A549 (cell line): ENCODE measurements around the gene PAK3. TPM values are rescaled to one million over a fixed set of nuclear protein-coding genes. Genes with fewer than 3 reads are reported as not detected.

Experiments used
- ATAC-seq, 2 experiments: fragments of 200-7000 bp in 1 of 2; fragments of >200 bp in 1 of 2; cut with Nextera tagmentation in 1 of 2; cut with Tn5 transposase in 1 of 2; 3 replicates each; pipeline versions ENCODE4 v1.8.0 to v1.9.1; 2018 to 2020; ENCODE audit warnings: mild to moderate bottlenecking in 1 of 2, moderate library complexity in 1 of 2
- CTCF ChIA-PET: fragments of 300-600 bp; sonication (Branson Sonifier 250); formaldehyde crosslinking; extraction: SDS; loops from one replicate; lab custom pipeline; 2021; ENCODE audit warnings: antibody characterized with exemption, inconsistent platforms; lab: Yijun Ruan, JAX
- POLR2A ChIA-PET: fragments of 350-600 bp; formaldehyde crosslinking; extraction: SDS; loops from one replicate; lab custom pipeline; 2021; ENCODE audit warnings: antibody characterized with exemption, inconsistent platforms; lab: Yijun Ruan, JAX
- DNase-seq, 2 experiments: peaks; one replicate each; pipeline versions ENCODE4 v3.0.0 to v3.0.0-alpha.2; 2011 to 2016; ENCODE audit warnings: low read depth in 1 of 2, low spot score in 1 of 2
- FAIRE-seq: peaks from 2 replicates; lab custom pipeline; 2011; peaks lifted over from hg19 to GRCh38; lab: Jason Lieb, UNC
- H3K27ac ChIP-seq, 2 experiments: fragments of >200 bp; sonication (Bioruptor Twin); formaldehyde crosslinking; 3 replicates each; pipeline ENCODE4 v1.5.1; 2016 to 2017
- H3K4me1 ChIP-seq: fragments of >200 bp; sonication (Bioruptor Twin); formaldehyde crosslinking; 3 replicates; pipeline ENCODE4 v1.6.1; 2016
- H3K4me2 ChIP-seq: fragments of >200 bp; sonication (Bioruptor Twin); formaldehyde crosslinking; 3 replicates; pipeline ENCODE4 v1.6.1; 2016
- H3K4me3 ChIP-seq: fragments of >200 bp; sonication (Bioruptor Twin); formaldehyde crosslinking; 3 replicates; pipeline ENCODE4 v1.5.1; 2016
- H3K9me3 ChIP-seq: fragments of >200 bp; sonication (Bioruptor Twin); formaldehyde crosslinking; 3 replicates; pipeline ENCODE4 v1.6.1; 2016
- BHLHE40 ChIP-seq: IDR thresholded peaks from 2 replicates; pipeline ENCODE4 v1.6.1; 2012; ENCODE audit warnings: low read depth, low read length, inconsistent platforms
- EHMT2 ChIP-seq: fragments of 200-600 bp; sonication (generic); IDR thresholded peaks from 2 replicates; pipeline ENCODE4 v1.6.1; 2016; ENCODE audit warnings: antibody characterized with exemption, low read depth, mild to moderate bottlenecking, moderate library complexity
- ESRRA ChIP-seq: fragments of 150-350 bp; IDR thresholded peaks from 2 replicates; pipeline ENCODE4 v1.6.1; 2014; ENCODE audit warnings: mild to moderate bottlenecking, low read length, borderline replicate concordance
- HDAC2 ChIP-seq: fragments of 200-600 bp; sonication (generic); IDR thresholded peaks from 2 replicates; pipeline ENCODE4 v1.6.1; 2016
- JUNB ChIP-seq: fragments of >200 bp; sonication (Bioruptor Twin); formaldehyde crosslinking; IDR thresholded peaks from 2 replicates; pipeline ENCODE4 v1.6.1; 2016
- NFE2L2 ChIP-seq: fragments of 150-350 bp; conservative IDR thresholded peaks from 2 replicates; pipeline ENCODE4 v1.6.1; 2014; ENCODE audit warnings: low read length
- NPAS2 ChIP-seq: fragments of 250-450 bp; sonication (Bioruptor Pico); IDR thresholded peaks from 2 replicates; pipeline ENCODE4 v1.8.0; 2022; ENCODE audit warnings: mild to moderate bottlenecking, moderate library complexity, borderline replicate concordance
- NR3C1 ChIP-seq: fragments of >200 bp; sonication (Bioruptor Twin); formaldehyde crosslinking; IDR thresholded peaks from 3 replicates; pipeline ENCODE4 v1.6.1; 2017
- PHF8 ChIP-seq: fragments of 200-600 bp; sonication (generic); IDR thresholded peaks from 2 replicates; pipeline ENCODE4 v1.6.1; 2016; ENCODE audit warnings: low read depth, mild to moderate bottlenecking, antibody characterized with exemption, moderate library complexity, borderline replicate concordance
- POLR2A ChIP-seq: IDR thresholded peaks from 2 replicates; pipeline ENCODE4 v1.6.1; 2012; ENCODE audit warnings: mild to moderate bottlenecking, low read length
- RAD21 ChIP-seq, 2 experiments: fragments of >200 bp in 1 of 2; sonication (Bioruptor Twin) in 1 of 2; formaldehyde crosslinking in 1 of 2; IDR thresholded peaks in 1 of 2; conservative IDR thresholded peaks in 1 of 2; 2 replicates in 1 of 2; 3 replicates in 1 of 2; pipeline ENCODE4 v1.6.1; 2012 to 2018; ENCODE audit warnings: inconsistent platforms in 1 of 2
- RCOR1 ChIP-seq: fragments of 150-350 bp; IDR thresholded peaks from 2 replicates; pipeline ENCODE4 v1.6.1; 2014; ENCODE audit warnings: antibody characterized with exemption, low read length, low read depth
- RFX5 ChIP-seq: fragments of 450-650 bp; IDR thresholded peaks from 2 replicates; pipeline ENCODE4 v1.7.1; 2014; ENCODE audit warnings: antibody characterized with exemption, mild to moderate bottlenecking, moderate library complexity
- RNF2 ChIP-seq: fragments of 200-600 bp; sonication (generic); IDR thresholded peaks from 2 replicates; pipeline ENCODE4 v1.6.1; 2016; ENCODE audit warnings: low read depth, mild to moderate bottlenecking, antibody characterized with exemption, moderate library complexity, borderline replicate concordance
- SREBF2 ChIP-seq: fragments of 450-650 bp; IDR thresholded peaks from 2 replicates; pipeline ENCODE4 v1.6.1; 2014; ENCODE audit warnings: mild to moderate bottlenecking, moderate library complexity
- ZNF302 ChIP-seq: fragments of 250-450 bp; sonication (Bioruptor Pico); IDR thresholded peaks from 2 replicates; pipeline ENCODE4 v1.9.0; 2021; ENCODE audit warnings: inconsistent platforms, mild to moderate bottlenecking, moderate library complexity
- WGBS: methylation state at CpG from one replicate; pipeline ENCODE4 v1.1.6; 2017; ENCODE audit errors: missing lambda C conversion rate; 5-methylcytosine and 5-hydroxymethylcytosine counted together
- polyA plus RNA-seq, 4 experiments: library from polyadenylated mRNA; depleted of rRNA in 3 of 4; stranded (reverse); fragments of >200 nt; fragmentation: RNase III in 1 of 4; extraction: RNeasy Plus Mini Kit Qiagen cat#74134 plus additional on column Dnase treatment in 1 of 4; gene quantifications; 2 replicates in 3 of 4; 3 replicates in 1 of 4; pipeline ENCODE4 v1.2.3, GENCODE V29; 2011 to 2017
- TF ChIP-seq, protein P1 (sequence below): IDR thresholded peaks from 2 replicates; pipeline ENCODE4 v1.6.1; 2012; ENCODE audit warnings: low read depth, borderline replicate concordance
- TF ChIP-seq, protein P2 (sequence below): fragments of 450-650 bp; IDR thresholded peaks from 2 replicates; pipeline ENCODE4 v1.6.1; 2014; ENCODE audit warnings: antibody characterized with exemption
- TF ChIP-seq, protein P3 (sequence below): fragments of >200 bp; sonication (Bioruptor Twin); formaldehyde crosslinking; IDR thresholded peaks from 2 replicates; pipeline ENCODE4 v1.6.1; 2016
- TF ChIP-seq, protein P4 (sequence below): fragments of >200 bp; sonication (Bioruptor Twin); formaldehyde crosslinking; IDR thresholded peaks from 3 replicates; pipeline ENCODE4 v1.5.1; 2016

PAK3 gene
- polyA plus RNA-seq, 2 of the 4 experiments (the other 2 are of a cell fraction), result 0.06 to 0.17 TPM

DNA sequence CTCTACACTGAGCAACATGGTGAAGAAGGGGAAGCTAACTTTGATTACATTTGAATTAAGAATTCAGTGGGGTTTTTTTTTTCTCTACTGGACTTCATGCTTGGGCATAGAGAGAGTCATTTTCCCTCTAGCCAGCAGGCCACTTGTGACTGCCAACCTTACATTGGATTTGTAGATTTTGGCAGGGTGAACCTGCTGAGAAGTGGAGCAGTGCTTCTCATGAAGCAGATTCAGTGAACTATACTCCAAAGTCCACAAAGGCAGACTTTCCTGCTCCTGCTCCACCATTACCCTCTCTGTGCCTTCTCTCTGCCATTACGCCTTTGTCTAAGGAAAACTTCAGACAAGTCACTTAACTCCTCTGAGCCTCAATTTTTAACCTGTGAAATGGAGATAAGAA, 69.9 kb downstream of the PAK3 start:
- FAIRE-seq (no peak), DNase-seq (no peak)
- 38% methylated on average over 1 of the region's 1 CpG for WGBS
- H3K4me3 ChIP-seq, result no peak overlapping the region
- H3K4me1 ChIP-seq, result no peaks in the 10 kb centered on the region
- no peaks in the 10 kb centered on the region for H3K9me3 ChIP-seq
- no peak overlapping the region for H3K27ac ChIP-seq
- no peak for TF ChIP-seq EHMT2
- TF ChIP-seq, all 56 proteins: peak for 0
- ATAC-seq, result no peak
- CTCF ChIA-PET, result no interaction called here
- H3K4me2 ChIP-seq, result no peak overlapping the region
- POLR2A ChIA-PET, result no interaction called here

DNA sequence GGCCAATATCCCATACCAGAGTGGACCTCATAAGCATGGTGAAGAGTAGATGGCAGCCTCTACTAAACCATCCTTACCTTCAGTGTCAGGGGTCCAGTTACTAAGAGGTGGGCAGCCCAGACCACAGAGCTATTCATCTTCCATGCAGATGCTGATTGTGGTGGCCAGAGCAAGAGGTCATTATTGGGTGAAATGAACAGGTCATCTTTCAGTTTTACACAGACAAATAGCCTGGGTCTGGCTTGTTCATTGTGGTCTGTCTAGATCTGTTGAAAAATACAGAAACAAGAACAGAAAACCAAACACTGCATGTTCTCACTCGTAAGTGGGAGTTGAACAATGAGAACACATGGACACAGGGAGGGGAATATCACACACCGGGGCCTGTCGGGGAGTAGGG, 71.3 kb downstream of the PAK3 start:
- H3K4me2 ChIP-seq, result no peak overlapping the region
- DNase-seq, result no peak
- ChIA-PET POLR2A (no interaction called here), CTCF (interaction anchor here (0.9 to 1.3 kb wide), 2 partner anchors 69 to 77 kb away, joined by 4 to 5 read pairs; no protein-coding TSS in a partner anchor)
- no peak for TF ChIP-seq RNF2
- TF ChIP-seq, protein P1, sequence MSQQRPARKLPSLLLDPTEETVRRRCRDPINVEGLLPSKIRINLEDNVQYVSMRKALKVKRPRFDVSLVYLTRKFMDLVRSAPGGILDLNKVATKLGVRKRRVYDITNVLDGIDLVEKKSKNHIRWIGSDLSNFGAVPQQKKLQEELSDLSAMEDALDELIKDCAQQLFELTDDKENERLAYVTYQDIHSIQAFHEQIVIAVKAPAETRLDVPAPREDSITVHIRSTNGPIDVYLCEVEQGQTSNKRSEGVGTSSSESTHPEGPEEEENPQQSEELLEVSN, result no peak
- TF ChIP-seq NFE2L2, result no peak
- TF ChIP-seq ESRRA, result no peak
- no peak for TF ChIP-seq SREBF2
- TF ChIP-seq RFX5, result no peak
- TF ChIP-seq BHLHE40, result no peak
- TF ChIP-seq, protein P2, sequence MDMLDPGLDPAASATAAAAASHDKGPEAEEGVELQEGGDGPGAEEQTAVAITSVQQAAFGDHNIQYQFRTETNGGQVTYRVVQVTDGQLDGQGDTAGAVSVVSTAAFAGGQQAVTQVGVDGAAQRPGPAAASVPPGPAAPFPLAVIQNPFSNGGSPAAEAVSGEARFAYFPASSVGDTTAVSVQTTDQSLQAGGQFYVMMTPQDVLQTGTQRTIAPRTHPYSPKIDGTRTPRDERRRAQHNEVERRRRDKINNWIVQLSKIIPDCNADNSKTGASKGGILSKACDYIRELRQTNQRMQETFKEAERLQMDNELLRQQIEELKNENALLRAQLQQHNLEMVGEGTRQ, result no peak
- TF ChIP-seq JUNB, result no peak
- TF ChIP-seq, protein P3, sequence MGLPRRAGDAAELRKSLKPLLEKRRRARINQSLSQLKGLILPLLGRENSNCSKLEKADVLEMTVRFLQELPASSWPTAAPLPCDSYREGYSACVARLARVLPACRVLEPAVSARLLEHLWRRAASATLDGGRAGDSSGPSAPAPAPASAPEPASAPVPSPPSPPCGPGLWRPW, result no peak
- no peak for TF ChIP-seq NPAS2 (CRISPR knock-in tag)
- TF ChIP-seq POLR2A, result no peak
- TF ChIP-seq RCOR1, result no peak
- TF ChIP-seq PHF8, result no peak
- TF ChIP-seq HDAC2, result no peak
- TF ChIP-seq ZNF302, result no peak
- no peaks in the 10 kb centered on the region for H3K9me3 ChIP-seq
- no peak overlapping the region for H3K4me3 ChIP-seq
- no peak for ATAC-seq
- 16% methylated on average over 3 of the region's 3 CpGs for WGBS
- no peak overlapping the region for H3K27ac ChIP-seq
- no peaks in the 10 kb centered on the region for H3K4me1 ChIP-seq
- no peak for FAIRE-seq

DNA sequence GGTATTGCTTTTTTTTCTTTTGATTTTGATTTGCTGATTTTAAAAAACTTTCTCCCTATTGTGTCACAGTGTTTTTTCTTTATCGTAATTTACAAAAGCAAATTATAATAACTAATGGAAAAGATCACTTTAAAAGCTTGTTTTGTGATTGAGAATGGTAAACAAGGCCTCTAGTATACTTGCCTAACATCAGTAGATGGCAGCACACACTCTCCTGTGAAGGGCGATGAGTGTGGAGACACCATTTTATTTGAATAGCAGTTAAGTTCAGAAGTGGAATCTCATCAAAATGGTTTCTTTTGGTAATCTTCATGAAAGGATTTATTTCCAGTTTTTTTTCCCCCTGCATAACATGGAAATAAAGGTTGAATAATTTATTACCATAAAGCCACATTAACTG, 72.3 kb downstream of the PAK3 start:
- POLR2A ChIA-PET, result no interaction called here

More for the DNA sequence above, 72.3 kb downstream of the PAK3 start:
- CTCF ChIA-PET, result interaction anchor here (0.6 to 1.3 kb wide), 6 partner anchors 15 to 276 kb away, joined by 3 to 5 read pairs (median 4); no protein-coding TSS in a partner anchor
- Histone ChIP-seq H3K27ac (no peak overlapping the region), H3K4me2 (no peak overlapping the region), H3K4me3 (no peak overlapping the region), H3K4me1 (no peaks in the 10 kb centered on the region), H3K9me3 (no peaks in the 10 kb centered on the region)
- no peak for ATAC-seq
- peak in 1 of 2 experiments; percentile 25 for DNase-seq
- TF ChIP-seq NR3C1 (no peak), RAD21 (conservative IDR thresholded peaks at IDR 0.05 in 1 of 2, IDR thresholded peaks at IDR 0.05 in 1 of 2) (peak in 1 of 2 experiments; percentile 28; a peak in 1 of 5 replicates)
- TF ChIP-seq, protein P4, sequence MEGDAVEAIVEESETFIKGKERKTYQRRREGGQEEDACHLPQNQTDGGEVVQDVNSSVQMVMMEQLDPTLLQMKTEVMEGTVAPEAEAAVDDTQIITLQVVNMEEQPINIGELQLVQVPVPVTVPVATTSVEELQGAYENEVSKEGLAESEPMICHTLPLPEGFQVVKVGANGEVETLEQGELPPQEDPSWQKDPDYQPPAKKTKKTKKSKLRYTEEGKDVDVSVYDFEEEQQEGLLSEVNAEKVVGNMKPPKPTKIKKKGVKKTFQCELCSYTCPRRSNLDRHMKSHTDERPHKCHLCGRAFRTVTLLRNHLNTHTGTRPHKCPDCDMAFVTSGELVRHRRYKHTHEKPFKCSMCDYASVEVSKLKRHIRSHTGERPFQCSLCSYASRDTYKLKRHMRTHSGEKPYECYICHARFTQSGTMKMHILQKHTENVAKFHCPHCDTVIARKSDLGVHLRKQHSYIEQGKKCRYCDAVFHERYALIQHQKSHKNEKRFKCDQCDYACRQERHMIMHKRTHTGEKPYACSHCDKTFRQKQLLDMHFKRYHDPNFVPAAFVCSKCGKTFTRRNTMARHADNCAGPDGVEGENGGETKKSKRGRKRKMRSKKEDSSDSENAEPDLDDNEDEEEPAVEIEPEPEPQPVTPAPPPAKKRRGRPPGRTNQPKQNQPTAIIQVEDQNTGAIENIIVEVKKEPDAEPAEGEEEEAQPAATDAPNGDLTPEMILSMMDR, result 0 out of 3 replicates have a peak, but pooled peaks have one; percentile 8
- 35% methylated on average over 2 of the region's 2 CpGs for WGBS
- peak; percentile 85 for FAIRE-seq
